ENCODE measurements around the gene ITFG2. TPM values are rescaled to one million over a fixed set of nuclear protein-coding genes. Genes with fewer than 3 reads are reported as not detected.

ITFG2 gene
- total and polyA plus RNA-seq, 2 donors (not counting 3 experiments of a cell fraction or from before 2014, with no cell fraction given), result 25.0 to 31.9 TPM

DNA sequence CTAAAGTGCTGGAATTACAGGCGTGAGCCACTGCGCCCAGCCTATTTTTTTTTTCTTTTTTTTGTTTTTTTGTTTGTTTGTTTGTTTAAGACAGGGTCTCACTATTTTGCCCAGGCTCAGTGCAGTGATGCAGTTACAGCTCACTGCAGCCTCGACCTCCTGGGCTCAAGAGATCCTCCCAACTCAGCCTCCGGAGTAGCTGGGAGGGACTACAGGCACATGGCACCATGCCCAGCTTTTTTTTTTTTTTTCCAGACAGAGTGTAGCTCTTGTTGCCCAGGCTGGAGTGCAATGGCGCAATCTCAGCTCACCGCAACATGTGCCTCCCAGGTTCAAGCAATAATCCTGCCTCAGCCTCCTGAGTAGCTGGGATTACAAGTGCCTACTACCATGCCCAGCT is 5.8 kb upstream of the ITFG2 start:
- H3K9me1 ChIP-seq (replicated peaks; ENCODE audit: control insufficient read depth, extremely low read depth, insufficient read depth, low read length), result no peaks in the 10 kb centered on the region
- peaks cover 12 to 15% of the 10 kb centered on the region in 2 experiments for H3K36me3 ChIP-seq (ENCODE audit: control insufficient read depth in 2 of 2, extremely low read depth in 1 of 2, insufficient read depth in 2 of 2, low read length in 2 of 2)
- peaks cover 6% of the 10 kb centered on the region for H3K4me1 ChIP-seq (ENCODE audit: control insufficient read depth, extremely low read depth, insufficient read depth, low read length)
- no peak for TF ChIP-seq POLR2A (IDR thresholded peaks at IDR 0.05; ENCODE audit: low read depth, low read length)
- TF ChIP-seq POLR2AphosphoS5 (IDR thresholded peaks at IDR 0.05; ENCODE audit: insufficient read depth, low read depth, low read length), result no peak
- no peak for TF ChIP-seq FOS (IDR thresholded peaks at IDR 0.05; ENCODE audit: borderline replicate concordance, insufficient read depth, low read length)
- TF ChIP-seq, protein P1, sequence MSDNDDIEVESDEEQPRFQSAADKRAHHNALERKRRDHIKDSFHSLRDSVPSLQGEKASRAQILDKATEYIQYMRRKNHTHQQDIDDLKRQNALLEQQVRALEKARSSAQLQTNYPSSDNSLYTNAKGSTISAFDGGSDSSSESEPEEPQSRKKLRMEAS (IDR thresholded peaks at IDR 0.05; ENCODE audit: insufficient read depth, insufficient read length), result no peak
- TF ChIP-seq GATA2 (IDR thresholded peaks at IDR 0.05; ENCODE audit: insufficient read depth, insufficient read length, low read depth, low read length), result no peak
- TF ChIP-seq JUN (IDR thresholded peaks at IDR 0.05; ENCODE audit: borderline replicate concordance, insufficient read depth, insufficient read length, low read depth), result no peak
- no peak for TF ChIP-seq MYC (IDR thresholded peaks at IDR 0.05; ENCODE audit: low read depth, low read length)
- TF ChIP-seq, protein P2, sequence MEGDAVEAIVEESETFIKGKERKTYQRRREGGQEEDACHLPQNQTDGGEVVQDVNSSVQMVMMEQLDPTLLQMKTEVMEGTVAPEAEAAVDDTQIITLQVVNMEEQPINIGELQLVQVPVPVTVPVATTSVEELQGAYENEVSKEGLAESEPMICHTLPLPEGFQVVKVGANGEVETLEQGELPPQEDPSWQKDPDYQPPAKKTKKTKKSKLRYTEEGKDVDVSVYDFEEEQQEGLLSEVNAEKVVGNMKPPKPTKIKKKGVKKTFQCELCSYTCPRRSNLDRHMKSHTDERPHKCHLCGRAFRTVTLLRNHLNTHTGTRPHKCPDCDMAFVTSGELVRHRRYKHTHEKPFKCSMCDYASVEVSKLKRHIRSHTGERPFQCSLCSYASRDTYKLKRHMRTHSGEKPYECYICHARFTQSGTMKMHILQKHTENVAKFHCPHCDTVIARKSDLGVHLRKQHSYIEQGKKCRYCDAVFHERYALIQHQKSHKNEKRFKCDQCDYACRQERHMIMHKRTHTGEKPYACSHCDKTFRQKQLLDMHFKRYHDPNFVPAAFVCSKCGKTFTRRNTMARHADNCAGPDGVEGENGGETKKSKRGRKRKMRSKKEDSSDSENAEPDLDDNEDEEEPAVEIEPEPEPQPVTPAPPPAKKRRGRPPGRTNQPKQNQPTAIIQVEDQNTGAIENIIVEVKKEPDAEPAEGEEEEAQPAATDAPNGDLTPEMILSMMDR (IDR thresholded peaks at IDR 0.05; ENCODE audit: extremely low read depth in 1 of 2, insufficient read depth in 1 of 2, low read depth in 1 of 2, low read length in 2 of 2), result no peak
- no peak overlapping the region for H3K4me2 ChIP-seq (ENCODE audit: insufficient read depth, low read length)
- no peak overlapping the region for H3K27ac ChIP-seq (ENCODE audit: insufficient read depth, low read depth, low read length)
- DNase-seq (ENCODE audit: low read depth, low spot score), result no peak
- H3K79me2 ChIP-seq (ENCODE audit: control insufficient read depth, insufficient read depth, low read length), result no peaks in the 10 kb centered on the region
- POLR2A ChIA-PET, result no interaction called here
- H2AFZ ChIP-seq (ENCODE audit: low read depth, low read length), result no peak overlapping the region
- no peaks in the 10 kb centered on the region for H4K20me1 ChIP-seq (replicated peaks; ENCODE audit: control insufficient read depth, extremely low read depth, insufficient read depth, low read length)
- no peak overlapping the region for H3K4me3 ChIP-seq (replicated peaks in 1 of 3; ENCODE audit: insufficient read depth in 1 of 3, low read depth in 1 of 3, low read length in 3 of 3)
- no TSS peak for BruUV-seq (replicated peaks)
- dilution Hi-C loops (cut with MboI; ENCODE audit: extremely low pct_ligation_motif_present, low sequenced_read_pairs), result no loop called here
- CTCF ChIA-PET, result interaction anchor here (1.3 kb wide), 1 partner anchor 22 kb away, joined by 3 read pairs; no protein-coding TSS in a partner anchor
- intact Hi-C loops (cut with micrococcal nuclease), result no loop called here
- H3K9me3 ChIP-seq (replicated peaks; ENCODE audit: control insufficient read depth, insufficient read depth, low read length), result no peaks in the 10 kb centered on the region
- H3K9ac ChIP-seq (replicated peaks; ENCODE audit: extremely low read depth, insufficient read depth, low read length), result no peak overlapping the region
- FAIRE-seq, result no peak
- no peaks in the 10 kb centered on the region for H3K27me3 ChIP-seq (ENCODE audit: control insufficient read depth in 2 of 2, insufficient read depth in 2 of 2, low read length in 2 of 2)
